Mesenchymal stem cell (in vitro differentiated cells and primary cell): ENCODE measurements around the gene EFCAB7.

Source experiments
- DNase-seq: peaks from one replicate; pipeline ENCODE4 v3.0.0-alpha.2; 2013
- H2AFZ ChIP-seq: one replicate; pipeline ENCODE4 v1.6.1; 2013; ENCODE audit warnings: low read depth, mild to moderate bottlenecking, control low read depth, inconsistent platforms, low read length, moderate library complexity
- H2AK5ac ChIP-seq: 2 replicates; pipeline ENCODE4 v1.6.1; 2013; ENCODE audit warnings: low read length, moderate library complexity, mild to moderate bottlenecking, inconsistent platforms; ENCODE audit not compliant: severe bottlenecking
- H2BK120ac ChIP-seq: one replicate; pipeline ENCODE4 v1.6.1; 2013; ENCODE audit warnings: low read depth, mild to moderate bottlenecking, inconsistent platforms, low read length, moderate library complexity
- H2BK12ac ChIP-seq, 2 experiments: one replicate each; pipeline ENCODE4 v1.6.1; 2013; ENCODE audit warnings: inconsistent platforms in 2 of 2, low read length in 2 of 2, mild to moderate bottlenecking in 2 of 2, moderate library complexity in 2 of 2, control low read depth in 1 of 2
- H2BK15ac ChIP-seq: one replicate; pipeline ENCODE4 v1.6.1; 2013; ENCODE audit warnings: mild to moderate bottlenecking, low read depth, inconsistent platforms; ENCODE audit not compliant: poor library complexity, severe bottlenecking
- H2BK5ac ChIP-seq: 2 replicates; pipeline ENCODE4 v1.6.1; 2013; ENCODE audit warnings: low read depth, mild to moderate bottlenecking, low read length, control low read depth, inconsistent platforms; ENCODE audit not compliant: poor library complexity, severe bottlenecking
- H3K14ac ChIP-seq, 2 experiments: one replicate each; pipeline ENCODE4 v1.6.1; 2013; ENCODE audit warnings: inconsistent platforms in 2 of 2, low read length in 2 of 2, control low read depth in 1 of 2, mild to moderate bottlenecking in 1 of 2, moderate library complexity in 1 of 2
- H3K18ac ChIP-seq, 2 experiments: one replicate each; pipeline ENCODE4 v1.6.1; 2013; ENCODE audit warnings: inconsistent platforms in 2 of 2, low read length in 2 of 2, control low read depth in 1 of 2, low read depth in 1 of 2, mild to moderate bottlenecking in 1 of 2
- H3K23ac ChIP-seq, 2 experiments: one replicate each; pipeline ENCODE4 v1.6.1; 2013; ENCODE audit warnings: inconsistent platforms in 2 of 2, low read length in 2 of 2, mild to moderate bottlenecking in 2 of 2, moderate library complexity in 2 of 2, control low read depth in 1 of 2
- H3K27ac ChIP-seq: 2 replicates; pipeline ENCODE4 v1.5.1; 2013; ENCODE audit warnings: mild to moderate bottlenecking, moderate library complexity, low read length, control low read depth, inconsistent platforms; ENCODE audit not compliant: poor library complexity, severe bottlenecking
- H3K27me3 ChIP-seq, 2 experiments: 2 replicates each; pipeline versions ENCODE4 v1.6.1 to v1.7.0; 2013; ENCODE audit warnings: low read length in 2 of 2, mild to moderate bottlenecking in 2 of 2, moderate library complexity in 2 of 2, control low read depth in 1 of 2, inconsistent platforms in 1 of 2; ENCODE audit not compliant: control insufficient read depth in 1 of 2, insufficient read depth in 1 of 2
- H3K36me3 ChIP-seq, 2 experiments: 2 replicates each; pipeline versions ENCODE4 v1.6.1 to v1.7.0; 2013; ENCODE audit warnings: low read length in 2 of 2, control low read depth in 1 of 2, inconsistent platforms in 1 of 2, low read depth in 1 of 2, mild to moderate bottlenecking in 1 of 2; ENCODE audit not compliant: insufficient read depth in 2 of 2, control insufficient read depth in 1 of 2
- H3K4ac ChIP-seq, 2 experiments: one replicate each; pipeline ENCODE4 v1.6.1; 2013; ENCODE audit warnings: inconsistent platforms in 2 of 2, low read length in 2 of 2, mild to moderate bottlenecking in 2 of 2, moderate library complexity in 2 of 2, control low read depth in 1 of 2, low read depth in 1 of 2
- H3K4me1 ChIP-seq: 2 replicates; pipeline ENCODE4 v1.6.1; 2013; ENCODE audit warnings: low read depth, low read length, control low read depth; ENCODE audit not compliant: control insufficient read depth, insufficient read depth
- H3K4me2 ChIP-seq: 2 replicates; pipeline ENCODE4 v1.6.1; 2013; ENCODE audit warnings: low read length, mild to moderate bottlenecking, inconsistent platforms; ENCODE audit not compliant: poor library complexity, severe bottlenecking
- H3K4me3 ChIP-seq, 2 experiments: 2 replicates each; pipeline versions ENCODE4 v1.5.1 to v1.7.0; 2013; ENCODE audit warnings: low read length in 2 of 2, mild to moderate bottlenecking in 2 of 2, control low read depth in 1 of 2, low read depth in 1 of 2; ENCODE audit not compliant: insufficient read depth in 1 of 2
- H3K79me1 ChIP-seq: replicated peaks from 2 replicates; pipeline ENCODE4 v1.6.1; 2013; ENCODE audit warnings: mild to moderate bottlenecking, control low read depth, low read length, inconsistent platforms; ENCODE audit not compliant: poor library complexity, severe bottlenecking
- H3K9ac ChIP-seq: 2 replicates; pipeline ENCODE4 v1.7.0; 2013; ENCODE audit warnings: mild to moderate bottlenecking, low read length, moderate library complexity
- H3K9me3 ChIP-seq: 2 replicates; pipeline ENCODE4 v1.7.0; 2013; ENCODE audit warnings: mild to moderate bottlenecking, low read length; ENCODE audit not compliant: control insufficient read depth
- H4K8ac ChIP-seq: one replicate; pipeline ENCODE4 v1.6.1; 2013; ENCODE audit warnings: inconsistent platforms, mild to moderate bottlenecking, low read length, moderate library complexity
- H4K91ac ChIP-seq: one replicate; pipeline ENCODE4 v1.6.1; 2013; ENCODE audit warnings: mild to moderate bottlenecking, low read length, inconsistent platforms
- WGBS: methylation state at CpG from one replicate; pipeline ENCODE4 v1.1.7; 2013; ENCODE audit warnings: mixed read lengths; 5-methylcytosine and 5-hydroxymethylcytosine counted together

Gene EFCAB7

DNA sequence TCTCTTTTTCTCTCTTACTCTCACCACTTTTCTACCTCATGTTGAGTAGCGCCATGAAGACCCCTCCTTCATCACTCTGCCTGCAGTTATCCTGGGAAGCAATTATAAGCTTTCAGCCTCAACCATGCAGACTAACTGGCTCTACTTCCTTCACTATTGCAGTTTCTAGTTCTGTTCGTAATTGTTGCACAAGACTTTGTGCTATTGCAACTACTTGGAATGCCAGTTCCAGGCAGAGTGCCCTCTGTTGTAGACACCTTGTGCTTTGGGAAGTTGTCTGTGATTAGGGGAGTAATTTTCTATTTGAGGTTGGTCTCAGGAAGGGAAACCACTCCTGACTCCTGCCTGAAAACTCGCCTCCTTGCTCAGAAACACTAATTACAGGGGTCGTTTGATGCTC is 89.2 kb downstream of the EFCAB7 start:
- no peak overlapping the region for H2BK120ac ChIP-seq
- H2BK12ac ChIP-seq = no peak overlapping the region
- DNase-seq = peak; percentile 22
- no peaks in the 10 kb centered on the region for H3K27me3 ChIP-seq
- H4K8ac ChIP-seq = no peak overlapping the region
- no peak overlapping the region for H3K23ac ChIP-seq
- H3K27ac ChIP-seq = no peak overlapping the region
- peaks cover 5% of the 10 kb centered on the region for H3K4me1 ChIP-seq
- 98% methylated on average over 2 of the region's 4 CpGs for WGBS
- H3K79me1 ChIP-seq = peaks cover 18% of the 10 kb centered on the region
- no peak overlapping the region for H3K9ac ChIP-seq
- no peak overlapping the region for H2BK15ac ChIP-seq
- no peak overlapping the region for H3K4ac ChIP-seq
- no peak overlapping the region for H3K14ac ChIP-seq
- no peak overlapping the region for H3K18ac ChIP-seq
- H3K9me3 ChIP-seq = no peaks in the 10 kb centered on the region
- H3K4me3 ChIP-seq = no peak overlapping the region
- no peak overlapping the region for H2AFZ ChIP-seq
- no peaks in the 10 kb centered on the region for H3K36me3 ChIP-seq
- H4K91ac ChIP-seq = no peak overlapping the region
- H3K4me2 ChIP-seq = no peak overlapping the region
- H2BK5ac ChIP-seq = no peak overlapping the region
- no peak overlapping the region for H2AK5ac ChIP-seq

DNA sequence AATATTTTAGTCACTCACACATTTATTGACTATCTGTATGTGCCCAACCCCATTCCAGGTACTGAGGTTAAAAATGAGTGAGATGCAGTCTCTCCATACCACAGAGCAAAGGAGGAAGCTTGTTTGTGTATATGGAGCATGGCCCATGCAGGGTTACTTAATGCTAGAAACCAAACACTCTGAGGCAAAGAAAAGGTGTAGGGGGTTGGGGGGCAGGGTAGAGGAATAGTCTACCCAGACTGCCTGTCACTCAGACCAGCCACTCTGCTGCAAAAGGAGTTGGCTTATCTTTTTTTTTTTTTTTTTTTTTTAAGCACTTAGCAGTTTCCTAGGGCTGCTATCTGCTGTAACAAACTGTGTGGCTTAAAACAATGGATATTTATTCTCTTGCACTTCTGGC is 89.6 kb downstream of the EFCAB7 start:
- Histone ChIP-seq H3K4me2 (no peak overlapping the region), H3K27me3 (no peaks in the 10 kb centered on the region), H2AFZ (no peak overlapping the region), H3K27ac (no peak overlapping the region), H3K18ac (no peak overlapping the region), H3K9ac (no peak overlapping the region), H2BK12ac (no peak overlapping the region), H2BK5ac (no peak overlapping the region), H2BK15ac (no peak overlapping the region), H2AK5ac (no peak overlapping the region), H3K4me1 (peaks cover 5% of the 10 kb centered on the region), H3K4me3 (no peak overlapping the region), H4K91ac (no peak overlapping the region), H3K9me3 (no peaks in the 10 kb centered on the region), H3K36me3 (no peaks in the 10 kb centered on the region), H4K8ac (no peak overlapping the region), H2BK120ac (no peak overlapping the region), H3K23ac (no peak overlapping the region), H3K14ac (no peak overlapping the region), H3K4ac (no peak overlapping the region), H3K79me1 (peaks cover 18% of the 10 kb centered on the region)
- no peak for DNase-seq

DNA sequence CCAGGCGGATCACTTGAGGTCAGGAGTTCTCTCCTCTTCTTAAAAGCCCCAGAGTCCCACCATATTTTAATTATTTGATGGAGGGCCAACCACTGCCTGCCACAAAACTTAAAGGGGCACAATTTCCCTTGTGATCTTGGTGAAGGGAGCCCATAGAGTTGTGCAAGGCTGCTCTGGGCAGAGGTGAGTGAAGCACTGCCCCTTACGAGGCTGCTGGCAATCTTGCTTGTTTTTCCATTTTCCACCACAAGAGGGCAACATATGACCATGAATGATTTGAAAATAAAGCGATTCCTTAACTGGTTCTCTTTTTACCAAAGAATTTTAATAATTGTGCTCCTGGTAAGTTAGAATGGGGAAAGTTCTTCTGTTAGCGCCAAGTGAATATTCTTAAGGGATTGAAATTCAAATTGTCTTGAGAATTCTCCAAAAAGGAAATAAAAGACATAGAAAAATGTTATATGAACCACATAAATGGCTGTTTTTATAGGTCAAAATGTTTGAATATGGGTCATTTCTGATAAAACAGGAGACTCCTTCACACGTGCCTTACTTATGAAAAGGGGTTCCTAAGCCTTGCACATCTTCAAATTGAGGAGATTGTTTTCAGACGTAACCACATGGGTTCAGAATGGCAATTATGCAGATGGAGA is 92.6 kb downstream of the EFCAB7 start:
- Histone ChIP-seq H3K27ac (no peak overlapping the region), H3K9ac (peak overlapping the region; percentile 27), H3K14ac (no peak overlapping the region), H3K79me1 (peaks cover 28% of the 10 kb centered on the region), H3K23ac (no peak overlapping the region), H2BK12ac (no peak overlapping the region), H4K91ac (no peak overlapping the region), H2BK120ac (no peak overlapping the region), H3K4me1 (peaks cover 5% of the 10 kb centered on the region), H2AFZ (no peak overlapping the region), H2BK15ac (no peak overlapping the region), H3K4me2 (no peak overlapping the region), H3K27me3 (no peaks in the 10 kb centered on the region), H3K9me3 (no peaks in the 10 kb centered on the region), H3K4ac (no peak overlapping the region), H3K18ac (peak overlapping the region in 1 of 2 experiments; percentile 29), H2AK5ac (no peak overlapping the region), H3K36me3 (no peaks in the 10 kb centered on the region), H4K8ac (no peak overlapping the region), H2BK5ac (no peak overlapping the region), H3K4me3 (no peak overlapping the region)
- DNase-seq = peak; percentile 78
- 54% methylated on average over 4 of the region's 6 CpGs for WGBS

GRCh38 chr1:63617450-63617849 is 94.1 kb downstream of the EFCAB7 start:
- Histone ChIP-seq H3K4me3 (no peak overlapping the region), H3K27me3 (no peaks in the 10 kb centered on the region), H3K9ac (no peak overlapping the region), H3K4me1 (peaks cover 2% of the 10 kb centered on the region), H2BK15ac (no peak overlapping the region), H3K18ac (no peak overlapping the region), H2BK120ac (no peak overlapping the region), H3K4me2 (no peak overlapping the region), H3K27ac (no peak overlapping the region), H3K79me1 (peaks cover 32% of the 10 kb centered on the region), H3K14ac (no peak overlapping the region), H2BK12ac (no peak overlapping the region), H3K4ac (no peak overlapping the region), H4K91ac (no peak overlapping the region), H2BK5ac (no peak overlapping the region), H3K9me3 (no peaks in the 10 kb centered on the region), H3K36me3 (no peaks in the 10 kb centered on the region), H3K23ac (no peak overlapping the region), H2AK5ac (no peak overlapping the region), H4K8ac (no peak overlapping the region), H2AFZ (no peak overlapping the region)
- DNase-seq = no peak
- WGBS = 96% methylated on average over 5 of the region's 6 CpGs
